ENCODE data around the gene GUSB.
"Not testable (repeated sequence)": the region's sequence is repeated elsewhere in the genome, so short reads cannot be mapped to it uniquely, and the experiment has no call there.

GUSB gene

GRCh38 chr7:65992526-65992925, 10.5 kb upstream of the GUSB start:
- peaks cover 2% of the 10 kb centered on the region for H3K4me1 ChIP-seq (ENCODE audit: insufficient read depth, insufficient read length)
- DNase-seq (ENCODE audit: low read depth, low spot score), result no peak
- no peak overlapping the region for H3K4me3 ChIP-seq (ENCODE audit: insufficient read length, low read depth)
- no peaks in the 10 kb centered on the region for H3K27me3 ChIP-seq (ENCODE audit: insufficient read depth, insufficient read length)
- TF ChIP-seq YY1 (IDR thresholded peaks at IDR 0.05; ENCODE audit: insufficient read depth, insufficient read length) (no peak), SUZ12 (IDR thresholded peaks at IDR 0.05; ENCODE audit: extremely low read depth, insufficient read depth, insufficient read length) (no peak), ZNF274 (IDR thresholded peaks at IDR 0.05; ENCODE audit: low read depth, low read length) (no peak)
- H3K9ac ChIP-seq (ENCODE audit: insufficient read length, low read depth), result no peak overlapping the region
- no peaks in the 10 kb centered on the region for H3K36me3 ChIP-seq (ENCODE audit: insufficient read depth, insufficient read length, low read length)
- no peaks in the 10 kb centered on the region for H3K9me3 ChIP-seq (ENCODE audit: insufficient read depth, low read length)

GRCh38 chr7:65991829-65992228, 9.8 kb upstream of the GUSB start:
- not testable (repeated sequence) for H3K9me3 ChIP-seq (ENCODE audit: insufficient read depth, low read length); H3K36me3 ChIP-seq (ENCODE audit: insufficient read depth, insufficient read length, low read length); H3K4me1 ChIP-seq (ENCODE audit: insufficient read depth, insufficient read length); H3K27me3 ChIP-seq (ENCODE audit: insufficient read depth, insufficient read length); DNase-seq (ENCODE audit: low read depth, low spot score); H3K9ac ChIP-seq (ENCODE audit: insufficient read length, low read depth); H3K4me3 ChIP-seq (ENCODE audit: insufficient read length, low read depth)

- Histone ChIP-seq H3K4me1 (ENCODE audit: insufficient read depth, insufficient read length) (peaks cover 2% of the 10 kb centered on the region), H3K9me3 (ENCODE audit: insufficient read depth, low read length) (no peaks in the 10 kb centered on the region), H3K4me3 (ENCODE audit: insufficient read length, low read depth) (no peak overlapping the region), H3K27me3 (ENCODE audit: insufficient read depth, insufficient read length) (no peaks in the 10 kb centered on the region), H3K9ac (ENCODE audit: insufficient read length, low read depth) (no peak overlapping the region), H3K36me3 (ENCODE audit: insufficient read depth, insufficient read length, low read length) (no peaks in the 10 kb centered on the region)
- peak; percentile 32 for DNase-seq (ENCODE audit: low read depth, low spot score)
- TF ChIP-seq ZNF274 (IDR thresholded peaks at IDR 0.05; ENCODE audit: low read depth, low read length) (no peak), YY1 (IDR thresholded peaks at IDR 0.05; ENCODE audit: insufficient read depth, insufficient read length) (no peak), SUZ12 (IDR thresholded peaks at IDR 0.05; ENCODE audit: extremely low read depth, insufficient read depth, insufficient read length) (no peak)
These were observed 7.7 kb upstream of the GUSB start for GRCh38 chr7:65989694-65990080.

GRCh38 chr7:65988503-65988902, 6.5 kb upstream of the GUSB start:
- not testable (repeated sequence) for DNase-seq (ENCODE audit: low read depth, low spot score); H3K4me3 ChIP-seq (ENCODE audit: insufficient read length, low read depth); H3K9me3 ChIP-seq (ENCODE audit: insufficient read depth, low read length); H3K36me3 ChIP-seq (ENCODE audit: insufficient read depth, insufficient read length, low read length); H3K4me1 ChIP-seq (ENCODE audit: insufficient read depth, insufficient read length); H3K9ac ChIP-seq (ENCODE audit: insufficient read length, low read depth); H3K27me3 ChIP-seq (ENCODE audit: insufficient read depth, insufficient read length)

- Histone ChIP-seq H3K9me3 (ENCODE audit: insufficient read depth, low read length) (no peaks in the 10 kb centered on the region), H3K36me3 (ENCODE audit: insufficient read depth, insufficient read length, low read length) (no peaks in the 10 kb centered on the region), H3K4me1 (ENCODE audit: insufficient read depth, insufficient read length) (peaks cover 2% of the 10 kb centered on the region), H3K27me3 (ENCODE audit: insufficient read depth, insufficient read length) (no peaks in the 10 kb centered on the region), H3K9ac (ENCODE audit: insufficient read length, low read depth) (no peak overlapping the region), H3K4me3 (ENCODE audit: insufficient read length, low read depth) (no peak overlapping the region)
- TF ChIP-seq SUZ12 (IDR thresholded peaks at IDR 0.05; ENCODE audit: extremely low read depth, insufficient read depth, insufficient read length) (no peak), ZNF274 (IDR thresholded peaks at IDR 0.05; ENCODE audit: low read depth, low read length) (no peak), YY1 (IDR thresholded peaks at IDR 0.05; ENCODE audit: insufficient read depth, insufficient read length) (no peak)
- DNase-seq (ENCODE audit: low read depth, low spot score), result no peak
These were observed 6.1 kb upstream of the GUSB start for GRCh38 chr7:65988084-65988483.

- Histone ChIP-seq H3K9me3 (ENCODE audit: insufficient read depth, low read length) (no peaks in the 10 kb centered on the region), H3K9ac (ENCODE audit: insufficient read length, low read depth) (no peak overlapping the region), H3K27me3 (ENCODE audit: insufficient read depth, insufficient read length) (no peaks in the 10 kb centered on the region), H3K4me1 (ENCODE audit: insufficient read depth, insufficient read length) (peaks cover 12% of the 10 kb centered on the region), H3K4me3 (ENCODE audit: insufficient read length, low read depth) (no peak overlapping the region), H3K36me3 (ENCODE audit: insufficient read depth, insufficient read length, low read length) (peaks cover 18% of the 10 kb centered on the region)
- no peak for DNase-seq (ENCODE audit: low read depth, low spot score)
- TF ChIP-seq SUZ12 (IDR thresholded peaks at IDR 0.05; ENCODE audit: extremely low read depth, insufficient read depth, insufficient read length) (no peak), YY1 (IDR thresholded peaks at IDR 0.05; ENCODE audit: insufficient read depth, insufficient read length) (no peak), ZNF274 (IDR thresholded peaks at IDR 0.05; ENCODE audit: low read depth, low read length) (no peak)
These were observed 2.1 kb upstream of the GUSB start for GRCh38 chr7:65983965-65984658.

GRCh38 chr7:65980478-65981250, 1.3 kb downstream of the GUSB start:
- peaks cover 43% of the 10 kb centered on the region for H3K36me3 ChIP-seq (ENCODE audit: insufficient read depth, insufficient read length, low read length)
- no peak for TF ChIP-seq YY1 (IDR thresholded peaks at IDR 0.05; ENCODE audit: insufficient read depth, insufficient read length)
- TF ChIP-seq ZNF274 (IDR thresholded peaks at IDR 0.05; ENCODE audit: low read depth, low read length), result no peak
- no peak for TF ChIP-seq SUZ12 (IDR thresholded peaks at IDR 0.05; ENCODE audit: extremely low read depth, insufficient read depth, insufficient read length)

More at GRCh38 chr7:65980478-65981250, 1.3 kb downstream of the GUSB start:
- Histone ChIP-seq H3K4me1 (ENCODE audit: insufficient read depth, insufficient read length) (peaks cover 11% of the 10 kb centered on the region), H3K4me3 (ENCODE audit: insufficient read length, low read depth) (peak overlapping the region; percentile 88), H3K27me3 (ENCODE audit: insufficient read depth, insufficient read length) (no peaks in the 10 kb centered on the region), H3K9ac (ENCODE audit: insufficient read length, low read depth) (peak overlapping the region; percentile 98), H3K9me3 (ENCODE audit: insufficient read depth, low read length) (no peaks in the 10 kb centered on the region)
- DNase-seq (ENCODE audit: low read depth, low spot score), result no peak
